Lower leg skin (tissue), 3 donors: ENCODE data around the gene GRID2IP.

Experiments used
- CTCF ChIP-seq, 3 donors: fragments of 450-650 bp; IDR thresholded peaks; one replicate each; pipeline ENCODE4 v1.5.1; 2016; ENCODE audit warnings: antibody characterized with exemption in 3 of 3, mild to moderate bottlenecking in 3 of 3, moderate library complexity in 2 of 3
- POLR2A ChIP-seq, 2 donors: fragments of 450-650 bp; IDR thresholded peaks; one replicate each; pipeline ENCODE4 v1.6.1; 2016 to 2017; ENCODE audit warnings: antibody characterized with exemption in 2 of 2, mild to moderate bottlenecking in 1 of 2, moderate library complexity in 1 of 2

GRCh38 chr7:6481445-6481844 lies 69.8 kb downstream of the GRID2IP start:
- TF ChIP-seq CTCF (IDR thresholded peaks at IDR 0.05) (no peak), POLR2A (IDR thresholded peaks at IDR 0.05) (no peak)
